ENCODE data around the gene PTPRN2. TPM values are rescaled to one million over a fixed set of nuclear protein-coding genes. Genes with fewer than 3 reads are reported as not detected.
"Not testable (repeated sequence)": the region's sequence is repeated elsewhere in the genome, so short reads cannot be mapped to it uniquely, and the experiment has no call there.

Gene PTPRN2
- total RNA-seq, 1 donor from 2014 or later = 15.4 TPM

GRCh38 chr7:158256091-158256816 is 331.4 kb downstream of the PTPRN2 start:
- H3K9me3 Mint-ChIP-seq = no peaks in the 10 kb centered on the region
- no peaks in the 10 kb centered on the region for H3K36me3 Mint-ChIP-seq

GRCh38 chr7:158255558-158255957 is 332.1 kb downstream of the PTPRN2 start:
- DNase-seq (ENCODE audit: extremely low spot score, unreplicated experiment) = peak; percentile 20
- Mint-ChIP-seq H3K9me3 (no peaks in the 10 kb centered on the region), H3K27me3 (no peaks in the 10 kb centered on the region), H3K4me1 (ENCODE audit: unreplicated experiment) (peaks cover 5% of the 10 kb centered on the region), H3K36me3 (no peaks in the 10 kb centered on the region), H3K27ac (no peak overlapping the region), H3K4me3 (no peak overlapping the region)
- TF ChIP-seq CTCF (conservative IDR thresholded peaks at IDR 0.05) = no peak

More at GRCh38 chr7:158256091-158256816, 331.4 kb downstream of the PTPRN2 start:
- peak; percentile 44 for DNase-seq (ENCODE audit: extremely low spot score, unreplicated experiment)
- H3K27me3 Mint-ChIP-seq = no peaks in the 10 kb centered on the region
- no peak overlapping the region for H3K27ac Mint-ChIP-seq
- H3K4me3 Mint-ChIP-seq = no peak overlapping the region
- TF ChIP-seq CTCF (conservative IDR thresholded peaks at IDR 0.05) = no peak
- H3K4me1 Mint-ChIP-seq (ENCODE audit: unreplicated experiment) = peaks cover 6% of the 10 kb centered on the region

- no peaks in the 10 kb centered on the region for H3K9me3 Mint-ChIP-seq
- H3K4me1 Mint-ChIP-seq (ENCODE audit: unreplicated experiment) = peaks cover 1% of the 10 kb centered on the region
- H3K27me3 Mint-ChIP-seq = no peaks in the 10 kb centered on the region
- DNase-seq (ENCODE audit: extremely low spot score, unreplicated experiment) = peak; percentile 36
- no peak for TF ChIP-seq CTCF (conservative IDR thresholded peaks at IDR 0.05)
- no peak overlapping the region for H3K4me3 Mint-ChIP-seq
- H3K27ac Mint-ChIP-seq = no peak overlapping the region
- no peaks in the 10 kb centered on the region for H3K36me3 Mint-ChIP-seq
These were observed 332.5 kb downstream of the PTPRN2 start for GRCh38 chr7:158255156-158255555.

- H3K36me3 Mint-ChIP-seq = not testable (repeated sequence)
These were observed 334.0 kb downstream of the PTPRN2 start for GRCh38 chr7:158253670-158254045.

GRCh38 chr7:158252837-158253669 is 334.6 kb downstream of the PTPRN2 start:
- no peak overlapping the region for H3K27ac Mint-ChIP-seq

More at GRCh38 chr7:158253670-158254045, 334.0 kb downstream of the PTPRN2 start:
- not testable (repeated sequence) for H3K4me1 Mint-ChIP-seq (ENCODE audit: unreplicated experiment); DNase-seq (ENCODE audit: extremely low spot score, unreplicated experiment); H3K27me3 Mint-ChIP-seq; H3K27ac Mint-ChIP-seq; H3K9me3 Mint-ChIP-seq; H3K4me3 Mint-ChIP-seq

More at GRCh38 chr7:158252837-158253669, 334.6 kb downstream of the PTPRN2 start:
- Mint-ChIP-seq H3K27me3 (no peaks in the 10 kb centered on the region), H3K9me3 (no peaks in the 10 kb centered on the region), H3K4me1 (ENCODE audit: unreplicated experiment) (no peaks in the 10 kb centered on the region), H3K36me3 (no peaks in the 10 kb centered on the region), H3K4me3 (no peak overlapping the region)
- DNase-seq (ENCODE audit: extremely low spot score, unreplicated experiment) = peak; percentile 47
- TF ChIP-seq CTCF (conservative IDR thresholded peaks at IDR 0.05) = no peak

Data from type B pancreatic cell (in vitro differentiated cells).